Heart right ventricle (tissue), 16 donors: ENCODE measurements around the gene PRKAR1B. TPM values are rescaled to one million over a fixed set of nuclear protein-coding genes. Genes with fewer than 3 reads are reported as not detected.
A peak's percentile ranks its signal among the peaks of the same experiment; 100 is the strongest.

Source experiments
- ATAC-seq, 8 donors: fragments of 200-7000 bp; cut with Tn5 transposase; one replicate each; pipeline ENCODE4 v1.9.1; 2020; ENCODE audit warnings: mild to moderate bottlenecking in 8 of 8, moderate library complexity in 8 of 8, moderate number of reproducible peaks in 1 of 8
- DNase-seq, 2 donors: peaks; one replicate each; pipeline ENCODE4 v3.0.0-alpha.2; 2020
- H3K27ac ChIP-seq, 10 donors: fragments of 200-600 bp; sonication (generic) in 2 of 10; one replicate each; pipeline versions ENCODE4 v1.5.0 to v1.8.0; 2020 to 2022; ENCODE audit warnings: mild to moderate bottlenecking in 3 of 10
- H3K27me3 ChIP-seq, 7 donors: fragments of 200-600 bp; one replicate each; pipeline ENCODE4 v1.8.0; 2021 to 2022; ENCODE audit warnings: mild to moderate bottlenecking in 2 of 7
- H3K36me3 ChIP-seq, 9 donors: fragments of 200-600 bp; sonication (generic) in 1 of 9; one replicate each; pipeline versions ENCODE4 v1.5.0 to v1.8.0; 2020 to 2022; ENCODE audit warnings: mild to moderate bottlenecking in 2 of 9
- H3K4me1 ChIP-seq, 9 donors: fragments of 200-600 bp; sonication (generic) in 1 of 9; one replicate each; pipeline versions ENCODE4 v1.5.0 to v1.8.0; 2020 to 2022; ENCODE audit warnings: mild to moderate bottlenecking in 4 of 9
- H3K4me3 ChIP-seq, 10 donors: fragments of 200-600 bp; sonication (generic) in 2 of 10; one replicate each; pipeline versions ENCODE4 v1.5.0 to v1.8.0; 2020 to 2022; ENCODE audit warnings: mild to moderate bottlenecking in 7 of 10, moderate library complexity in 2 of 10
- H3K9me3 ChIP-seq, 11 donors: fragments of 200-600 bp in 10 of 11; sonication (generic) in 2 of 11; one replicate each; pipeline versions ENCODE4 v1.5.0 to v1.8.0; 2013 to 2022; ENCODE audit warnings: mild to moderate bottlenecking in 2 of 11, control low read depth in 1 of 11, moderate library complexity in 1 of 11
- CTCF ChIP-seq, 9 donors: fragments of 200-600 bp; sonication (generic) in 2 of 9; IDR thresholded peaks; one replicate each; pipeline versions ENCODE4 v1.5.0 to v1.8.0; 2021 to 2022; ENCODE audit warnings: antibody characterized with exemption in 9 of 9, mild to moderate bottlenecking in 5 of 9, moderate library complexity in 1 of 9
- WGBS, 2 donors: extraction: QIAGEN DNeasy Blood & Tissue Kit; methylation state at CpG; one replicate each; pipeline ENCODE4 v1.1.7; 2013; ENCODE audit warnings: inconsistent platforms in 1 of 2; 5-methylcytosine and 5-hydroxymethylcytosine counted together
- intact Hi-C, 10 donors: fragments of 100-400 bp; cut with DNase I; formaldehyde crosslinking; loops; one replicate each; pipeline versions ENCODE4 v1.11.1 to v1.14.2; 2022
- polyA plus RNA-seq, 2 donors: library from polyadenylated mRNA; stranded (reverse); fragments of 200-250 nt; gene quantifications; one replicate each; pipeline ENCODE4 v1.2.3, GENCODE V29; 2013
- total RNA-seq, 10 donors: library from RNA; stranded (reverse); fragmentation: NEBNext Ultra II Directional in 3 of 10; extraction: Animal tissue kit (Norgen Biotek cat#: 25700) in 3 of 10; gene quantifications; one replicate each; pipeline versions ENCODE4 v1.2.1 to v1.2.4, GENCODE V29; 2021 to 2023
- donor health status: Arrhythmogenic right ventricular cardiomyopathy.
- donor health status: ischemic (EF 13 %, LVEDD 7.1; RV severe dilation, severe dysfunction).
- donor health status: healthy with polysubstance abuse.
- donor health status: DM: no; HTN: yes; CAD: no.
- donor health status: DM: no; HTN: no; CAD: no.
- donor health status: ischemic (EF 25% LVEDD 6.9; RV normal size, moderate dysfunction).
- donor health status: ischemic (EF 25% LVEDD 5.7; RV mildly dilated, moderate dysfunction).
- donor health status: healthy.
- donor health status: DM: yes; HTN: yes; CAD: no.
- donor health status: Ischemic cardiomyopathy.
- donor health status: ischemic (EF 35%, LVEDD 5.7; RV mildly dilated, moderate dysfunction).
- donor health status: nonischemic (EF 11% LVEDD 7.7; RV severe dilation, severe dysfunction).
- donor health status: DM: yes; HTN: yes; CAD: no.
- donor health status: PGD.
- donor health status: ischemic (EF 29% LVEDD 5.4; RV normal size, mild dysfunction).
- donor health status: nonischemic (EF 23%, LVEDD 6.1; RV moderate dilation, normal function).

Gene PRKAR1B
- total and polyA plus RNA-seq, 12 donors: 5.0 to 24.5 (median 20.6) TPM

GRCh38 chr7:542131-542712 is 184.9 kb downstream of the PRKAR1B start:
- Histone ChIP-seq H3K4me3 (no peak overlapping the region), H3K9me3 (peaks cover 0 to 7% (median 0%) of the 10 kb centered on the region in 11 donors), H3K27me3 (no peaks in the 10 kb centered on the region), H3K27ac (peak overlapping the region in 4 of 10 donors; percentile 15 to 53 (median 40)), H3K4me1 (peaks cover 3 to 25% (median 18%) of the 10 kb centered on the region in 9 donors), H3K36me3 (no peaks in the 10 kb centered on the region)
- no peak for ATAC-seq
- intact Hi-C loops: no loop called here
- no peak for DNase-seq
- no peak for TF ChIP-seq CTCF (IDR thresholded peaks at IDR 0.05)
- WGBS, 2 donors: 88 to 93% methylated on average over 28 of the region's 28 CpGs

GRCh38 chr7:541661-542060 is 185.4 kb downstream of the PRKAR1B start:
- Histone ChIP-seq H3K9me3 (peaks cover 0 to 7% (median 0%) of the 10 kb centered on the region in 11 donors), H3K27me3 (no peaks in the 10 kb centered on the region), H3K27ac (no peak overlapping the region), H3K4me1 (peaks cover 3 to 25% (median 18%) of the 10 kb centered on the region in 9 donors), H3K4me3 (no peak overlapping the region), H3K36me3 (no peaks in the 10 kb centered on the region)
- ATAC-seq (no peak), DNase-seq (peak in 1 of 2 donors; percentile 5)
- TF ChIP-seq CTCF (IDR thresholded peaks at IDR 0.05): no peak
- intact Hi-C loops: no loop called here
- 90 to 91% methylated on average over 16 to 17 of the region's 17 CpGs for WGBS, 2 donors

- no peak for TF ChIP-seq CTCF (IDR thresholded peaks at IDR 0.05)
- peaks cover 0 to 7% (median 0%) of the 10 kb centered on the region in 11 donors for H3K9me3 ChIP-seq
- H3K27ac ChIP-seq: no peak overlapping the region
- no peaks in the 10 kb centered on the region for H3K27me3 ChIP-seq
- ATAC-seq (no peak), DNase-seq (peak in 1 of 2 donors; percentile 1)
- peaks cover 3 to 25% (median 18%) of the 10 kb centered on the region in 9 donors for H3K4me1 ChIP-seq
- H3K36me3 ChIP-seq: no peaks in the 10 kb centered on the region
- 89 to 90% methylated on average over 12 of the region's 12 CpGs for WGBS, 2 donors
- intact Hi-C loops: no loop called here
- H3K4me3 ChIP-seq: no peak overlapping the region
Observed at GRCh38 chr7:540997-541396, 186.1 kb downstream of the PRKAR1B start.

- no peak for DNase-seq
- H3K9me3 ChIP-seq: peaks cover 0 to 7% (median 0%) of the 10 kb centered on the region in 11 donors
Observed at GRCh38 chr7:540579-540978, 186.5 kb downstream of the PRKAR1B start.

More at GRCh38 chr7:540579-540978, 186.5 kb downstream of the PRKAR1B start:
- no peak for TF ChIP-seq CTCF (IDR thresholded peaks at IDR 0.05)
- 98% methylated on average over 14 of the region's 14 CpGs for WGBS, 2 donors
- Histone ChIP-seq H3K4me1 (peaks cover 3 to 25% (median 18%) of the 10 kb centered on the region in 9 donors), H3K36me3 (no peaks in the 10 kb centered on the region), H3K27ac (no peak overlapping the region), H3K4me3 (no peak overlapping the region), H3K27me3 (no peaks in the 10 kb centered on the region)
- intact Hi-C loops: no loop called here
- ATAC-seq: no peak
